Motor neuron (in vitro differentiated cells): ENCODE data around the gene AGPAT3. TPM values are rescaled to one million over a fixed set of nuclear protein-coding genes. Genes with fewer than 3 reads are reported as not detected.

Source experiments
- ATAC-seq, 8 experiments: fragments of 200-7000 bp; cut with Tn5 transposase; replicated peaks in 6 of 8; 2 replicates each; pipeline ENCODE4 v1.8.0; 2021; ENCODE audit warnings: mild to moderate bottlenecking in 8 of 8, moderate library complexity in 8 of 8
- H3K27ac ChIP-seq, 2 donors: fragments of 250-450 bp; sonication (Bioruptor Pico); 2 replicates each; pipeline ENCODE4 v1.9.0; 2021; ENCODE audit warnings: antibody characterized with exemption in 2 of 2, mild to moderate bottlenecking in 2 of 2, moderate library complexity in 1 of 2
- H3K4me1 ChIP-seq, 2 donors: fragments of 250-450 bp; sonication (Bioruptor Pico); replicated peaks in 1 of 2; 2 replicates each; pipeline ENCODE4 v1.6.1; 2021; ENCODE audit warnings: antibody characterized with exemption in 2 of 2, mild to moderate bottlenecking in 2 of 2, moderate library complexity in 1 of 2
- H3K4me3 ChIP-seq, 5 donors: fragments of 250-450 bp; sonication (Bioruptor Pico); 2 replicates each; pipeline ENCODE4 v1.9.0; 2021; ENCODE audit warnings: antibody characterized with exemption in 5 of 5, mild to moderate bottlenecking in 5 of 5, moderate library complexity in 4 of 5
- WGBS, 10 experiments: fragments of 450-650 bp; shearing (Covaris generic); methylation state at CpG; one replicate each; pipeline ENCODE4 v1.0.0; 2022; 5-methylcytosine and 5-hydroxymethylcytosine counted together
- in situ Hi-C, 9 experiments: fragments of 400-800 bp; cut with MboI; loops; one replicate each; pipeline ENCODE4 v1.15.0; 2021; ENCODE audit warnings: low sequenced_read_pairs in 9 of 9, low pct_unique_long_range_greater_than_20kb in 2 of 9; ENCODE audit not compliant: unreplicated experiment in 9 of 9
- total RNA-seq, 8 experiments: library from RNA; unstranded; fragments of 300-600 nt; gene quantifications; 2 replicates each; pipeline versions ENCODE4 v1.2.3 to v1.2.4, GENCODE V29; 2022

Gene AGPAT3
- total RNA-seq, 8 experiments from 2014 or later: 13.0 to 44.5 (median 16.7) TPM

DNA sequence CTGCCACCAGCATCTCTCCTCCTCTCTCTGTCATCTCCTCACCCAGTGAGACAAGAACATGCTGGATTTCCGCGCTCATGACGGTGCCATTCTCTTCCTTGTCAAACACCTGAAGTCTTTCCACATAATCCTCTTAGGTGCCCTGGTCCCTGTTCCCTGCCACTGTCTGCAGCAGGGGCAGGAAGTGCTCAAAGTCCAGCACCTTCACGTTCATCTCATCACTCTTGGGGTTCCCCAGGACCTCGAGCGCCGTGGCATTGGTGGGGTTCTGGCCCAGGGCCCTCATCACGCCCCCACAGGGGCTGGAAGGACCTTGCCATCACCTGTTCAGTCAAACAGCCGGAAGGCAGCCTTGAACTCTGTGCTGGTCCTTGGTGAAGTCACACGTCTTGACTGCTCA, 9.1 kb upstream of the AGPAT3 start:
- Histone ChIP-seq H3K4me3 (no peak overlapping the region), H3K27ac (no peak overlapping the region), H3K4me1 (peaks cover 7 to 20% of the 10 kb centered on the region in 2 donors)
- in situ Hi-C loops: no loop called here
- ATAC-seq: no peak
- 60 to 100% (median 94%) methylated on average over 1 to 8 of the region's 10 CpGs; no CpG with 5 or more reads in 5 of the 10 experiments for WGBS, 10 experiments

DNA sequence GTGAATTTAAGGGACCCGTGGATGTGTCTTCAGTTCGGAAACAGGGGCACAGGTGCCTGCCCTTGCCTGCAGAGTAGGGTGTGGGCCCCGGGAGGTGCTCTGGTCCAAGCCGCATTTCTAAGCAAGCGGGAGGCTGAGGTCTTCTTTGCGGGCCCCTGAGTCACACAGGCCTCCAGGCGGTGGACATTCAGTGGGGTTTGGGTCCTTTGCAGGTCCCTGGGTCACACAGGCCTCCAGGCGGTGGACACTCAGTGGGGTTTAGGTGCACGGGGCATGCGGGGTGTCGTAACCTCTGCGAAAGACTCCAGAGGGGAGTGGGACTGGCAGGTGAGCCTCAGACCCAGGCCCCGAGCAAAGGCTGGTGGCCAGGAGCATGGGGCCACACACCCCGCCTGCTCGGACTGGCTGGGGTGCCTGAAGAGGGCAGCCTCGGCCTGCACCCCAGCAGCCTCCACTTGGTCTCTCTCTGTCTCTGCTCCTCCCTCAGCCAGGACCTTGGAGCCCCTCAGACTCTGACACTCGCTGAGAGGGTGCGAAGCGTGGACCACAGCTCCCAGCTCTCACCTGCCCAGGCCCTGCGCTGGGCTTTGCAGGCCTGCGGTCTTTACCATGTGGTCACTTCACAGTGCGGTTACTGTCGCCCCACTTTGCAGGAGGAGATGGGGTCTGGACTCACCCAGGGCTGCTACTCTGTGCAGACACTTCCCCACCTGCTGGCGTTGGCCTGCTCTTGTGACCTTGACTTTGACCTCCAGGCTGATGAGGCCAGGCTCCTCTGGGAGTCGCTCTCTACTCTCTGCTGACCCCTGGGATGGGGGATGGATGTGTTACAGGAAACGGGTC, 6.0 kb upstream of the AGPAT3 start:
- Histone ChIP-seq H3K4me3 (no peak overlapping the region), H3K27ac (no peak overlapping the region), H3K4me1 (peaks cover 7 to 15% of the 10 kb centered on the region in 2 donors)
- 79 to 95% (median 86%) methylated on average over 2 to 8 of the region's 26 CpGs; no CpG with 5 or more reads in 6 of the 10 experiments for WGBS, 10 experiments
- ATAC-seq: peak in 5 of 8 experiments; percentile 8 to 33 (median 30)
- in situ Hi-C loops: no loop called here

DNA sequence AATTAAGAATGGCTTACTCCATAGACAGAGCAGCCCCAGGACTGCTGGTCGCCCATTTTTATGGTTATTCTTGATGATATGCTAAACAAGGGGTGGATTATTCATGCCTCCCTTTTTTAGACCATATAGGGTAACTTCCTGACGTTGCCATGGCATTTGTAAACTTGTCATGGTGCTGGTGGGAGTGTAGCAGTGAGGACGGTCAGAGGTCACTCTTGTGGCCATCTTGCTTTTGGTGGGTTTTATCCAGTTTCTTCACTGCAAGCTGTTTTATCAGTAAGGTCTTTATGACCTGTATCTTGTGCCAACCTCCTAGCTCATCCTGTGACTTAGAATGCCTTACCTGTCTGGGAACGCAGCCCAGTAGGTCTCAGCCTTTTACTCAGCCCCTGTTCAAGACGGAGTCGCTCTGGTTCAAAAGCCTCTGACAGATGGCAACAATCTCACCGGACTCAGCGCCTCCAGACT, 5.2 kb upstream of the AGPAT3 start:
- 58 to 94% (median 70%) methylated on average over 3 to 7 of the region's 8 CpGs; no CpG with 5 or more reads in 3 of the 10 experiments for WGBS, 10 experiments
- Histone ChIP-seq H3K27ac (no peak overlapping the region), H3K4me1 (peaks cover 7 to 15% of the 10 kb centered on the region in 2 donors), H3K4me3 (no peak overlapping the region)
- ATAC-seq: peak in 1 of 8 experiments; percentile 25
- in situ Hi-C loops: no loop called here

DNA sequence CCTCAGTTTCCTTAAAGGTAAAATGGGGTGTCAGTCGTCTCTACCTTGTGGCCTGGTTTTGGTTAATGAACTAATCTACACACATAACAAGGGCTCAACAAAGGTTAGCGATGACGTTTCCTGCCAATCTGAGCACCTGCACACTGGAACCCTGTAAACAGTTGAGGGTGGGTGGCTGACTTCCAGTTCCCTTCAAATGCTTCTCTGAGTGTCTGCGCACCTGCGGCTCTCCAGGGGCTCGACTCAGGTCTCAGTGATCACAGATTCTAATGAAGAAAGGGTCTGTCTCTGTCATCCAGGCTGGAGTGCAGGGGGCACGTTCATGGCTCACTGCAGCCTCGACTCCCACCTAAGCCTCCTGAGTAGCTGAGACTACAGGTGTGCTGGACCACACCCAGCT, 3.3 kb upstream of the AGPAT3 start:
- peaks cover 13 to 15% of the 10 kb centered on the region in 2 donors for H3K4me1 ChIP-seq
- no peak overlapping the region for H3K27ac ChIP-seq
- no peak for ATAC-seq
- no peak overlapping the region for H3K4me3 ChIP-seq
- 20 to 100% (median 84%) methylated on average over 1 to 7 of the region's 8 CpGs; no CpG with 5 or more reads in 4 of the 10 experiments for WGBS, 10 experiments
- in situ Hi-C loops: no loop called here

DNA sequence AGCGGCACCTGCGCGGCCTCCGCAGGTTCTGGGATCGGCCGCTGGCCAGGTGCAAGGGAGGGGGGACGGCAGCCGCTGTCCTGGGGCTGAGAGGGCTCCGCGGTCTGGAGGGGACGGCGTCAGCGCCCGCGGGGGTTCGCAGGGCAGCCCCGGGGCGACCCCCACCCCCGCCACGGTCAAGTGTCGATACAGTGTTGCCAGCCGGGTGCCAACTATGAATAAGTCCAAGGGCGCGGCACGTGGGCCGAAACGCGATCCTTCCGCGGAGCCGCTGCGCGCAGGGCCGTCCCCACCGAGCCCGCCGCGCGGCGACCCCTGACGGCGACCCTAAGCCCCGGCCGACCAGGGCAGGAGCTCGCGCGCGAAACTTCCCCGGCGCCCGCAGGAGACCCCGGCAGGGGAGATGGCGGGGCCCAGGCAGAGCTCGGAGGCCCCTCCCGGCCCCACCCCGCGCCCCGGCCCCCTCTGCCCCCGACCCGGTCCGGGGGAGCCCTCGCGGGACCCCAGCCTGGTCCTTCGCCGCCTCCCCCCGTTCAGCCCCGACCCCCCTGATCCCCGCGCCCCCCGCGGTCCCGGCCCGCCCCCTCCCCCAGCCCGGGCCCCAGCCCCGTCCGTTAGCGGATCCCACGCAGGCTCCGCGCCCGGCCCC, 586 bp upstream of the AGPAT3 start:
- peak in 6 of 8 experiments; percentile 27 to 66 (median 54) for ATAC-seq
- Histone ChIP-seq H3K27ac (peak overlapping the region in 1 of 2 donors; percentile 65), H3K4me3 (peak overlapping the region; percentile 61 to 100 (median 87)), H3K4me1 (peaks cover 12 to 13% of the 10 kb centered on the region in 2 donors)
- no CpG with 5 or more reads among the region's 81 CpGs for WGBS, 10 experiments
- in situ Hi-C loops: no loop called here

DNA sequence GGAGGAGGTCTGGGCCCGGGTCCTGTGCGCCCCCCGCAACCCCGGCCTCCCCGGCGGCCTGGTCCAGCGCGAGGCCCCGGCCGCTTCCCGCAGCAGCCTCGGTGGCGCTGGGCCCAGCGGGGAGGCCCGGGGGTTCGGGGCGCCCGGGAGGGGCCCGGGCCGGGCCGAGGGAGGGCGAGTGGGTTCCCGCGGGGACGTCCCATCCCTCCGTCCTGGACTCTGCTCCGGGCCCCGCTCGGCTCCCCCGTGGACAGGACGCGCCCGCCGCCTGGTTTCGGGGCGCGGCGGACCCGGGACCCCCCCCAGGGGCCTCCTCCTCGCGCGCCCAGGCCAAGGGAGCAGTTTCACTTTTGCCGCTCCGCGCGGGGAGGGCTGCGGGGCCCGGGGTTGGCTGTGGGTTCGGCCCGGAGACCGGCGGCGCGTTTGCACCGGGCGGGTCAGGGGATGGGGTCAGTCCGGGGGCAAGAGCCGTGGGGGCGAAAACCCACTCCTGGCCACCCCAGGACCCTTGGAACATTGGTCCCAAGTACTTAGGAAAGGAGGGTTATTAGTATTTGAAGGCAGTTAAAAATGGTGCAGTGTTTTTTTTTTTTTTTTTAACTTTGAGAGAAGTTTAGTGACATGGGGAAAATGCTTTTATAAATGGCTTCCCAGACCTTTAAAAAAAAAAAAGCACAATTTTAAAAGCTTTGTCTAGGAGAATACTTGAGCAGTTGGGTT, 677 bp downstream of the AGPAT3 start:
- peak; percentile 20 to 76 (median 30) for ATAC-seq
- WGBS, 10 experiments: 0 to 13% (median 3%) methylated on average over 3 to 7 of the region's 59 CpGs; no CpG with 5 or more reads in 7 of the 10 experiments
- in situ Hi-C loops: no loop called here
- Histone ChIP-seq H3K27ac (peak overlapping the region in 1 of 2 donors; percentile 70), H3K4me3 (peak overlapping the region; percentile 61 to 100 (median 87)), H3K4me1 (peaks cover 0 to 7% of the 10 kb centered on the region in 2 donors)

DNA sequence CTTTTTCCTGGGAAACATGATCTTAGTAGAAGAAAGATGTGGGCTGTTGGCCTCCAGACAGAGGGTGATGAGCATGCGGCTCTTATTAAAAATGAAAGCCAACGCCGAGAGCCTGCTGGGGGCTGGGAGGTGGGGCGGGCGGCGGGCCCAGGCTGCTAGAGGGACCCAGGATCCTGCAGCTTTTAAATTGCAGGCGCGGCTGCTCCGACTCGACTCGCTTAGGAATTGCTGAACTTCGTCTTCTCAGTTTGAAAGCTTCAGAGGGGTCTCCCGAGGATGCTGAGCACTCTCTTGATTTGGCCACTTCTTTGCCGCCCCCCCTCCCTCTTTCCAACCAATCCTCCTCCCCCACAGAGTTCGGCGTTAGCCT, 1.2 kb downstream of the AGPAT3 start:
- in situ Hi-C loops: no loop called here
- 0 to 13% methylated on average over 2 to 3 of the region's 16 CpGs; no CpG with 5 or more reads in 8 of the 10 experiments for WGBS, 10 experiments

DNA sequence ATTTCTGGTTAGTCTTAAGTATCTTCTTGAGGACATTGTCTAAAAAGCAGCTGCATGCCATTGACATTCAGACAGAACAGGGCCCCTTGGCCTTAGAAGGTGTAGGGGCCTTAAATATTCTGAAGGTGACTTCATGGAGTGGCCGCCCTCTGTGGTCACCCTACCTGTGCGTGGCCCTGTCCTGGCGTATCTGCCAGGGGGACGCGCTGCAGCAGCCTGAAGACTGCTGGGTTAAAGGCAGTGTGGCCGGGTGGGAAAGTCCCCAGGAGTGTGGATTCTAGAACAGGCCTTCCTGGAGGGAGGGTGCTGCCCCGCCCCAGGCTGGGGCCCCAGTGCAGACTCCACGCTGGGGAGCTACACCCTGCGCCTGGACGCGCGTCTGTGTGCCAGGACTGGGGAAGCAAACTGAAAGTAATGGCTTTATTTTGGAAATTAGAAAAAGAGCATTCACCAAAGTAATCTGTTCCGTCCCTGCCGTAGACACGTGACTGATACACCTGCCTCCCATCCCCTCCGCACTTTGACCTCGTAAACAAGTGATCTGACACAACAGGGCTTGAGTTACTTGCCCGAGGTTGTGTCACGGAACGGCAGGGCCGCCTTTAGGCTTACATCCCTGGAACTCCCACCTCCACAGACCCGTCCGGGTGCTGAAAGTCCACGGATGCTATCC, 1.8 kb downstream of the AGPAT3 start:
- in situ Hi-C loops: no loop called here
- H3K4me3 ChIP-seq: peak overlapping the region in 4 of 5 donors; percentile 61 to 100 (median 92)
- H3K4me1 ChIP-seq: peaks cover 0 to 7% of the 10 kb centered on the region in 2 donors
- WGBS, 10 experiments: 60 to 100% (median 87%) methylated on average over 1 to 16 of the region's 24 CpGs; no CpG with 5 or more reads in 1 of the 10 experiments
- H3K27ac ChIP-seq: no peak overlapping the region
- no peak for ATAC-seq

More for the DNA sequence above, 1.2 kb downstream of the AGPAT3 start:
- peak in 5 of 8 experiments; percentile 18 to 53 (median 41) for ATAC-seq
- peaks cover 0 to 7% of the 10 kb centered on the region in 2 donors for H3K4me1 ChIP-seq
- H3K27ac ChIP-seq: no peak overlapping the region
- peak overlapping the region; percentile 61 to 100 (median 87) for H3K4me3 ChIP-seq

DNA sequence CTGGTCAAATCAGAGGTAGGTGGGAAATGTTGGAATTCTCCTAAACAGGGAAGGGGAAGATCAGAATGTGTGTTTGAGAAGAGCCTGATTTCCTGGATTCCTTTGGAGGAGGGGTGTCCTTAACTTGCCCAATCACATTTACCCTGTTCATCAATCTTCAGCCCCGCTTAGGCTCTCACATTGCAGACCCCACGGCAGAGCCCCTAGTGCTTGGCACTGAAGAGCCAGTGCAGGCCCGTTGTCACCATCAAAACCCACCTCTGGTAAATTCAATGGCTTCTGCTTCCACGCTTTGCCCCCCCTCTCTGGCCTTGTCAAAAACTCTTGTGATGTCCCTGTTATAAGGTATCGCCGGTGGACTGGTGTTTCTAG, 2.3 kb downstream of the AGPAT3 start:
- no peak overlapping the region for H3K27ac ChIP-seq
- peaks cover 0 to 7% of the 10 kb centered on the region in 2 donors for H3K4me1 ChIP-seq
- ATAC-seq: no peak
- in situ Hi-C loops: no loop called here
- no peak overlapping the region for H3K4me3 ChIP-seq
- WGBS, 10 experiments: 0 to 90% (median 73%) methylated on average over 1 to 4 of the region's 6 CpGs; no CpG with 5 or more reads in 3 of the 10 experiments

DNA sequence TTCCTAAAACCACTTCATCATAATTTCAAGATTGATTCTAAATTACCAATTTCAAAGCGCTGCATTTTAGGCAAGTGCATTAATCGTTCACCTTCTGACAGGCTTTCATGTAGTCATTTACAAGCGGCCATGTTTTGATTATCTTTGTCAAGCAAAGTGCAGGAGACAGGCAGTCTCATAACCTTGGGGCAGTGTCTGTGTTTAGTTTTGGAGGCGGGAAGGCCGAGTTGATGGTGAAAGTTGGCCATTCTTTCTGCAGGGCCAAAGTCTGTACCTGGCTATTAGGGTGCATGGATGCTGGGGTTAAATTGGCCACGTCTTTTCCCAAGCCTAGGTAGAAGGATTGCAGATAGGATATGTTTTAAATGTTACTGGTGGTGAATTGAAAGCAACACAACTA, 2.9 kb downstream of the AGPAT3 start:
- WGBS, 10 experiments: 80 to 100% (median 92%) methylated on average over 1 to 6 of the region's 6 CpGs; no CpG with 5 or more reads in 1 of the 10 experiments
- in situ Hi-C loops: no loop called here

DNA sequence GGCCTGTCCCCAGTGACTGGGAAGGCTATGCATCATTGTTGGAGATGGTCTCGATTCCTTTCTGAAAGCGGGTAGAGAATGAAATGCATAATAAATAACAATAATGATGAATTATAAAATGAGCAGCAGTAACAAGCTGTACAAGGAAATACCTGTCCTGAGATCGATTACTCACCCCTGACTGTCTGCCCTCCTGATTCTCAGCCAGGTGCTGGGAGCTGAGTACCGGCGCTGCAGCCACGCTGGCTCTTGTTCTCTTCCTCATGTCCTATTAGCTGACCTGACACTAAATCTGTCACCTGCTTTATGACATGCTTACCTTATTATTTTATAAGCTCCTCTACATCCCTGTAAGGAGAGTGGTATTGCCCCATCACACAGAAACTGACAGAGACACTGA, 3.4 kb downstream of the AGPAT3 start:
- no peak for ATAC-seq
- in situ Hi-C loops: no loop called here
- Histone ChIP-seq H3K4me1 (peaks cover 0 to 7% of the 10 kb centered on the region in 2 donors), H3K4me3 (no peak overlapping the region), H3K27ac (no peak overlapping the region)
- WGBS, 10 experiments: 85 to 100% (median 96%) methylated on average over 1 to 4 of the region's 6 CpGs; no CpG with 5 or more reads in 3 of the 10 experiments

More for the DNA sequence above, 2.9 kb downstream of the AGPAT3 start:
- ATAC-seq: no peak
- no peak overlapping the region for H3K4me3 ChIP-seq
- H3K4me1 ChIP-seq: peaks cover 0 to 7% of the 10 kb centered on the region in 2 donors
- H3K27ac ChIP-seq: no peak overlapping the region
